ENCODE measurements around the gene CISD3. TPM values are rescaled to one million over a fixed set of nuclear protein-coding genes. Genes with fewer than 3 reads are reported as not detected.
A peak's percentile ranks its signal among the peaks of the same experiment; 100 is the strongest.

Gene CISD3
- total RNA-seq, 2 donors from 2014 or later, result 17.2 to 20.0 TPM

DNA sequence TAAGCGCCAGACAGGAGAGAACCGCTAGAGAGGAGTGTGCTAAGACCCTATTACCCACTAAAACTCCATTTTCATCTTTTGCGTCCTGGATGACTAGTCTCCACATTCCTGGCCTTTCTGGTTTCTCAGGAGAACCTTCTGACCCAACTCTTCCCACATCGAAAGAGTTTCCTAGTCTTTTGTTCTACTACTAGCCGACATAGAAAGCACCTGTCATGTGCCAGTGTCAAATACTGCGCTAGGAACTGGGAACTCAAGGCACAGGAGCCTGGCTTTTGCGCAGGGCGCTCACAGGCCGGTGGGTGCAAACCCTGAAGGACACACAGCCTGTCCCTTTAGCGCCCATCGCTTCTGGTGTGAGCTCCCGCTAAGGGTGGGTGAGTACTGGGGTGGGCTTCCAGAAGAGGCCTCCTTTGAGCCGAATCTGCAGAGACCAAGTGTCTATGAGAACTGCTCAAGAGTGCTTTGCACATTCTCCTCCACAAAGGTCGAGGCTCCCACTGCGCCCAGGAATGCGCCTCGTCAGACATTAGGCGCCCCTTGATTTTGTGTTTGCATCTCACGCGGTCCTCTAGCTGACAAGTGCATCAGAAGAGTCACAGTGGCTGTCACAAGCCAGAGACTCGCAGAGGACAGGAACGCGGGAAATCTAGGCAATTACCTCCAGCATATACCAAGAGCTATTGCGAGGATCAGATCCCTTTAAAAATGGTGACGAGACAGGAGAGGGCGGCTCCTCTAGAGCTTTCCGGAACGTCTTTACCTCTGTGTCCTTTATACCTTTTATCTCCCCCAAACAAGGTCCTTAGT, 20.4 kb downstream of the CISD3 start:
- peak overlapping the region; percentile 91 to 96 for H3K27ac ChIP-seq
- TF ChIP-seq, protein P1, sequence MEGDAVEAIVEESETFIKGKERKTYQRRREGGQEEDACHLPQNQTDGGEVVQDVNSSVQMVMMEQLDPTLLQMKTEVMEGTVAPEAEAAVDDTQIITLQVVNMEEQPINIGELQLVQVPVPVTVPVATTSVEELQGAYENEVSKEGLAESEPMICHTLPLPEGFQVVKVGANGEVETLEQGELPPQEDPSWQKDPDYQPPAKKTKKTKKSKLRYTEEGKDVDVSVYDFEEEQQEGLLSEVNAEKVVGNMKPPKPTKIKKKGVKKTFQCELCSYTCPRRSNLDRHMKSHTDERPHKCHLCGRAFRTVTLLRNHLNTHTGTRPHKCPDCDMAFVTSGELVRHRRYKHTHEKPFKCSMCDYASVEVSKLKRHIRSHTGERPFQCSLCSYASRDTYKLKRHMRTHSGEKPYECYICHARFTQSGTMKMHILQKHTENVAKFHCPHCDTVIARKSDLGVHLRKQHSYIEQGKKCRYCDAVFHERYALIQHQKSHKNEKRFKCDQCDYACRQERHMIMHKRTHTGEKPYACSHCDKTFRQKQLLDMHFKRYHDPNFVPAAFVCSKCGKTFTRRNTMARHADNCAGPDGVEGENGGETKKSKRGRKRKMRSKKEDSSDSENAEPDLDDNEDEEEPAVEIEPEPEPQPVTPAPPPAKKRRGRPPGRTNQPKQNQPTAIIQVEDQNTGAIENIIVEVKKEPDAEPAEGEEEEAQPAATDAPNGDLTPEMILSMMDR (IDR thresholded peaks at IDR 0.05), result no peak
- no peak for DNase-seq (ENCODE audit: low spot score)
- H3K27me3 ChIP-seq, result no peaks in the 10 kb centered on the region
- peak overlapping the region; percentile 80 to 95 for H3K4me3 ChIP-seq
- H3K36me3 ChIP-seq, result peaks cover 8% of the 10 kb centered on the region
- no peaks in the 10 kb centered on the region for H3K9me3 ChIP-seq
- peaks cover 0 to 71% of the 10 kb centered on the region in 2 donors for H3K4me1 ChIP-seq

DNA sequence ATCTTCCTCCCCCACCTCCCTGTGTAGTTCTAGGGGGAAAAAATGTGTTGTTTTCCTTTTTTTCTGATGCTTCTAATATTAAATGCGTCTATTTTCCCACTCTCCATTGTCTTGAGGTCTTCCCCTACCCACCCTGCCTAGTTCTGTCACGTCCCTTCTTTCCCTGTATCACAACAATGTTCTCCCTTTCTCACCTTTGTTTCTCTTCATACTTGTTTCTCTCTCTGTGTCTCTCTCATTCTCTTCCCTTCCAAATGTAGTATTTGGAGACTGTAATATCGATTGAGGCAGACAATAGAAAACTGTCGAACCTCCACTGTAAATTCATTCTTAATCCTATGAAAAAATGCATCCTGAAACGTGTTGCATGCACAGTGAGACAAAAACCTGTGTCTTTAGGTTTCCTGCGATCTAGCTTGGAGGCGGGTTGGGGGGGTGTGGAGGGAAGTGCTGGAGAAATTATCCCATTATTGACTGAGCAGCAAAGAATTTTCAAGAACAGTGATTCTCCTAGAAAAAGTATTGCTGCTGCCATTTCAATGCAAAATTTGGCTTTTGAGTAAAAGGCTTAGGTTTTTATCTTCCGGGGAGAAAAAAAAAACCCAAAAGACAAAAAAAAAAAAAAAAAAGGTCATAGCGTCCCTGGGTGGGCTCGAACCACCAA, 21.1 kb downstream of the CISD3 start:
- Histone ChIP-seq H3K27ac (peak overlapping the region; percentile 91 to 96), H3K4me3 (peak overlapping the region; percentile 71 to 78), H3K36me3 (peaks cover 15% of the 10 kb centered on the region), H3K27me3 (no peaks in the 10 kb centered on the region), H3K9me3 (no peaks in the 10 kb centered on the region), H3K4me1 (peaks cover 0 to 64% of the 10 kb centered on the region in 2 donors)
- DNase-seq (ENCODE audit: low spot score), result no peak
- TF ChIP-seq, protein P1 (IDR thresholded peaks at IDR 0.05), result no peak

DNA sequence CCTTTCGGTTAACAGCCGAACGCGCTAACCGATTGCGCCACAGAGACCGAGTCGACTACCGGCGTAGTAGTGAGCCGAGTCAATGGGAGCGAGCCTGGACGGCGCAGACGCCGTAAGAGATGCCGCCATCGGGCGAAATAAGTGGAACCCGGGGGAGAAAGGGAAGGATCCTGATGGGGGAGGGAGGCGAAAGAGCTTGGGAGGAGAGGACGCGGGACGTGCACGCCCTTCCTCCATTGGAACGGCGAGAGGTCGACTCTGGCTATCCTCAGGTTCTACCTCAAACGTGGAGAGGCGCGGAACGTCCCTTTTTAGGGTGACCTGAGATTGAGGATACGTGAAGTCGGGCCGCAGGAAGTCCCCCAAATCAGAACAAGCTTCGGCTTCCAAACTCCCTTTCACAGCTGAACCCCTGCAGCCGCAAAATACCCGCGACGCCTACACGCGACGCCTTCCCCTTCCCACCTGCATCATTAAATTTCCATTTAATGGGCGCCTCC, 21.7 kb downstream of the CISD3 start:
- peaks cover 0 to 58% of the 10 kb centered on the region in 2 donors for H3K4me1 ChIP-seq
- peak overlapping the region; percentile 71 to 78 for H3K4me3 ChIP-seq
- no peaks in the 10 kb centered on the region for H3K27me3 ChIP-seq
- no peaks in the 10 kb centered on the region for H3K9me3 ChIP-seq
- TF ChIP-seq, protein P1 (IDR thresholded peaks at IDR 0.05), result no peak
- peak; percentile 89 for DNase-seq (ENCODE audit: low spot score)
- H3K27ac ChIP-seq, result peak overlapping the region; percentile 91 to 96
- peaks cover 20% of the 10 kb centered on the region for H3K36me3 ChIP-seq

DNA sequence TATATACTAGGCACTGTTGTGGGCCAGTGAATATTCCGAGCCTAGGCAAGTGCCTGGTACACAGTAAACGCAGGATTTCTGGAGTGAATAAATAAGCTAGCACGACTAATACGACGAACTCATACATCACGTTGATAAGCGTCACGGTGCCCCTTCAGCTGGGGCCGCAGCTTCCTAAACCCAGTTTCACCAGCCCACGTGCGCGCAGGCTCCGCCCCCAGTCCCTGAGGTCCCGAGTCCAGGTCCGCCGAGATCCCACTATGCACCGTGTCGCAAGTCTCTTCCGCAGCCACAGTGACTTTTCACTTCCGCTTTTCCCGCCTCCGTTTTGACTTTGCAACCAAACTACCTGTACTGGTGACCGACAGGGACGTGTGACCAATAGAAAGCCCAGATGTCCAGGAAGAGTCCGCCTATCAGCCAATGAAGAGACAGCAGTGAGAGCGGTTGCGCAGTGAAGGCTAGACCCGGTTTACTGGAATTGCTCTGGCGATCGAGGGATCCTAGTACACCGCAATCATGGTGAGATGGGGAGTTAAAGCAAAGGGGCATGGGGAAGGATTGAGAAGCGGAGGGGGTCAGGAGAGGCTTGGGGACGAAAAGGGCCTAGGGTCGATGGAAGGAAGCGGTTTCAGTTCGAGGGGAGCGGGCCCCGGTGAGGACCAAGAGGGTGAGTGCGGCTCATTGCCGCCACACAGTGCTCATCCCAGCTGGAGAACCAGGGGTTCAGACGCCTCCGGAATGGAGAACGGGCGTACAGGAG, 22.3 kb downstream of the CISD3 start, which contains the start of gene PSMB3:
PSMB3 (plus strand) TSS at position 434 of the 763 bp plus-strand sequence; CDS start at position 520, 86 bp downstream.
- Histone ChIP-seq H3K4me3 (peak within 1 kb of the TSS; percentile 71 to 78), H3K27me3 (no peaks in the 10 kb centered on the region), H3K36me3 (peaks cover 27% of the 10 kb centered on the region), H3K4me1 (peaks cover 0 to 52% of the 10 kb centered on the region in 2 donors), H3K27ac (peak within 1 kb of the TSS; percentile 91 to 96), H3K9me3 (no peaks in the 10 kb centered on the region)
- DNase-seq (ENCODE audit: low spot score), result peak; percentile 100
- TF ChIP-seq, protein P1 (IDR thresholded peaks at IDR 0.05), result no peak

DNA sequence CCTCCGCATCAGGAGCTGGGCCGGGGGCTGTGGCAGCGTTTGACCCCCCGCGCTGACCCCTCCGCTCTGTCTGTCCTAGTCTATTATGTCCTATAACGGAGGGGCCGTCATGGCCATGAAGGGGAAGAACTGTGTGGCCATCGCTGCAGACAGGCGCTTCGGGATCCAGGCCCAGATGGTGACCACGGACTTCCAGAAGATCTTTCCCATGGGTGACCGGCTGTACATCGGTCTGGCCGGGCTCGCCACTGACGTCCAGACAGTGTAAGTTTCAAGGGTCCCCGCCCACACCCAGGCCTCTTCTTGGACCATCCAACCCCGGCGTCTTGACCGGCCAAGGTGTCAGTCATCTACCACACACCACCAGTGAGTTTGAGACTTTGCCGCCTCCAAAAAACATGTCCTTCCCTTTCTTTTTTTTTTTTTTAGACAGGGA, 22.9 kb downstream of the CISD3 start:
- TF ChIP-seq, protein P1 (IDR thresholded peaks at IDR 0.05), result no peak
- H3K9me3 ChIP-seq, result no peaks in the 10 kb centered on the region
- peaks cover 0 to 52% of the 10 kb centered on the region in 2 donors for H3K4me1 ChIP-seq
- no peaks in the 10 kb centered on the region for H3K27me3 ChIP-seq
- H3K27ac ChIP-seq, result peak overlapping the region; percentile 91 to 96
- peak overlapping the region; percentile 71 to 78 for H3K4me3 ChIP-seq
- H3K36me3 ChIP-seq, result peaks cover 33% of the 10 kb centered on the region
- DNase-seq (ENCODE audit: low spot score), result no peak

Data from right atrium auricular region (tissue), 2 donors.